HS-5 (cell line): Measurements from ENCODE around the gene WDR33.

Experiments used
- DNase-seq: peaks from one replicate; pipeline ENCODE4 v3.0.0-alpha.2; 2012; ENCODE audit warnings: low read depth

Gene WDR33

DNA sequence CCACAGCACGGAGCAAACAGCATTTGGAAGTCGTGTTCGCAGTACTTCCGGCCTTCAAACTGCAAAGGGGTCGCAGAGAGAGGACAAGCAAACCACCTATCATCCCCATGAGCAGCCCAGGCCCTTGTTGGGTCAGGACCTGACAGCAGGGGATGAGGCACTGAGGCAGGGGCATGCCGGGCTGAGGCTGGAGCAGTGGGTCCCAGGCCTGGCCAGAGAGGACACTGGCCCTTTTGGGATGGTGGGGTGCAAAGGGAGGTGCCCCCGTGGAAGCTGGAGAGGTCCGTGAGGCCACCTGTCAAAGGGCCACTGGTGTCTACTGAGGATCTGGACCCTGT, 156.2 kb downstream of the WDR33 start:
- DNase-seq = no peak

DNA sequence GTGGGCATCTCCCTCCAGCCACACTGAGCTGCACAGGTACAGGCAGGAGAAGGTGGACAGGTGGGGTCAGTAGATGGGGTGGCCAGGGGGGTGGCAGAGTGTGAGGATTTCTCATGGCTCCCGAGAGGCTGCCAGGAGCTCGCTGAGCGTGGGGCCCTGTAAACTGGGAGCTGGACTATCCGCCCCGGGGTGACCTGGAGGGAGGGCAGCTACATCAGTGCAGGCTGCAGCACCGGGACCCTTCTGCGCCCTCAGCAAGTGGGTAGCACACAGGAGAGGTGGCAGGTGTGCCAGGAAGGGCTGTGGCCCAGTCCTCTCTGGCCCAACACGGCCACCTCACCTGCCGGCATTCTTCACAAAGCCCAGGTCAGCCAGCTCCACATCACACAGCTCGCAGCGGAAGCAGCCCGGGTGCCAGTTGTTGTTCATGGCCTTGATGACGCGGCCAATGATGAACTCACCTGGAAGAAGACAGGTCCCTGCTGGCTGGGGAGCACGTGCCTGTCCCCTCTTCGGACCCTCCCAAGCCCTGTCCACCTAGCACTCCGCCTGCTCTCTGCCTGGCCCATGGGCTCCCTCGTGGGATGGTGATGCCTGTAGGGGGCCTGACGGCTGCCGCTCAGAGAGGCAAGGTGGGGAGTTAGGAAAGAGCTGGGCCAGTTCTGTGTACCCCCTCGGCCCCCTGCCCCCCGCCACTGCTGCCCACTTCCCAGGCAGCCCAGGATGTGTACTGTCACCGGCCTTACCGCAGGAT, 156.7 kb downstream of the WDR33 start:
- no peak for DNase-seq

- DNase-seq = no peak
These were observed 157.4 kb downstream of the WDR33 start for GRCh38 chr2:127653421-127654083.

GRCh38 chr2:127652786-127653357, 158.1 kb downstream of the WDR33 start:
- no peak for DNase-seq

GRCh38 chr2:127651971-127652550, 158.9 kb downstream of the WDR33 start:
- no peak for DNase-seq

GRCh38 chr2:127651381-127651809, 159.6 kb downstream of the WDR33 start:
- no peak for DNase-seq
